ENCODE results near the gene TERT.
"Not testable (repeated sequence)": the region's sequence is repeated elsewhere in the genome, so short reads cannot be mapped to it uniquely, and the experiment has no call there.

Gene TERT

DNA sequence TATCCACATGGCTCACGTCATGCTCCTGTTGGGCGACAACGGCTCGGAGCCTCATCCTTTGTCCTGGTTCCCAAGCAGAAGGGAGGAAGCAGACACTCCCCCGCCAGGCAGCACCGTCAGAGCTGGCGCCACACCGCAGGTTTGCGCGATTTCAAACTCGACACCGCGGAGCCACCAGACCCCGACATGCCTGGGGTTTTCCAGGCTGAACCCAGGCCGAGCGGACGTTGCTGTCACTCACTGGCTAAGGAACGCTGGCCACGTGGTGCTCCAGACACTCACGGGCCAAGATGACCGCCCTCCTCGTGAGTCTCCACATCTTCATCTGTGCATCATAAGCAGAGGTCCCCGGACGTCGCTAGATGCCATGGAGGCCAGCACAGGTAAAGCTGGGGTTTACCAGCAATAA, 9.0 kb downstream of the TERT start:
- no peak for DNase-seq (ENCODE audit: low read depth)
- no peak overlapping the region for H3K4me3 ChIP-seq (ENCODE audit: low read length)
- TF ChIP-seq, protein P1, sequence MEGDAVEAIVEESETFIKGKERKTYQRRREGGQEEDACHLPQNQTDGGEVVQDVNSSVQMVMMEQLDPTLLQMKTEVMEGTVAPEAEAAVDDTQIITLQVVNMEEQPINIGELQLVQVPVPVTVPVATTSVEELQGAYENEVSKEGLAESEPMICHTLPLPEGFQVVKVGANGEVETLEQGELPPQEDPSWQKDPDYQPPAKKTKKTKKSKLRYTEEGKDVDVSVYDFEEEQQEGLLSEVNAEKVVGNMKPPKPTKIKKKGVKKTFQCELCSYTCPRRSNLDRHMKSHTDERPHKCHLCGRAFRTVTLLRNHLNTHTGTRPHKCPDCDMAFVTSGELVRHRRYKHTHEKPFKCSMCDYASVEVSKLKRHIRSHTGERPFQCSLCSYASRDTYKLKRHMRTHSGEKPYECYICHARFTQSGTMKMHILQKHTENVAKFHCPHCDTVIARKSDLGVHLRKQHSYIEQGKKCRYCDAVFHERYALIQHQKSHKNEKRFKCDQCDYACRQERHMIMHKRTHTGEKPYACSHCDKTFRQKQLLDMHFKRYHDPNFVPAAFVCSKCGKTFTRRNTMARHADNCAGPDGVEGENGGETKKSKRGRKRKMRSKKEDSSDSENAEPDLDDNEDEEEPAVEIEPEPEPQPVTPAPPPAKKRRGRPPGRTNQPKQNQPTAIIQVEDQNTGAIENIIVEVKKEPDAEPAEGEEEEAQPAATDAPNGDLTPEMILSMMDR (conservative IDR thresholded peaks at IDR 0.05; ENCODE audit: low read depth, low read length) = no peak

DNA sequence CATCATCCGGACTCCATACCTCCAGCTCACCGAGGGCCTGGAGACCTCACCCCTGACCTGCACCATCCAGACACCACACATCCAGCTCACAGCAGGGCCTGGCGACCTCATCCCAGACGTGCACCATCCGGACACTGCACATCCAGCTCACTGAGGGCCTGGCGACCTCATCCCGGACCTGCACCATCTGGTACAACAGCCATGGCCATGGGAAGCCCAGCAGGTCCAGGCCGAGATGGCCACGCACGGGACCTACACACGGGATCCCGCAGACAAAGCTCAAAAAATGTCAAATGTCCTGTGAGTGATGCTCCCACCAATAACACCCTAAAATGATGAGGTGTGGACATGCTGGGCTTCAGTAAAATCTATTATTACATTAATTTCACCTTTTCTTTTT, 9.7 kb downstream of the TERT start:
- no peak overlapping the region for H3K4me3 ChIP-seq (ENCODE audit: low read length)
- DNase-seq (ENCODE audit: low read depth) = no peak
- TF ChIP-seq, protein P1 (conservative IDR thresholded peaks at IDR 0.05; ENCODE audit: low read depth, low read length) = no peak

DNA sequence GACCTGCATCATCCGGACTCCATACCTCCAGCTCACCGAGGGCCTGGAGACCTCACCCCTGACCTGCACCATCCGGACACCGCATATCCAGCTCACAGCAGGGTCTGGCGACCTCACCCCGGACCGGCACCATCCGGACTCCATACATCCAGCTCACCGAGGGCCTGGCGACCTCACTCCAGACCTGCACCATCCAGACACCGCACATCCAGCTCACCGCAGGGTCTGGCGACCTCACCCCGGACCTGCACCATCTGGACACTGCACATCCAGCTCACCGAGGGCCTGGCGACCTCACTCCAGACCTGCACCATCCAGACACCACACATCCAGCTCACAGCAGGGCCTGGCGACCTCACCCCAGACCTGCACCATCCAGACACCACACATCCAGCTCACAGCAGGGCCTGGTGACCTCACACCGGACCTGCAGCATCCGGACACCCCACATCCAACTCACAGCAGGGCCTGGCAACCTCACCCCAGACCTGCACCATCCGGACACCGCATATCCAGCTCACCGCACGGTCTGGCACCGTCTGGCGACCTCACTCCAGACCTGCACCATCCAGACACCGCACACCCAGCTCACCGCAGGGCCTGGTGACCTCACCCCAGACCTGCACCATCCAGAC, 10.4 kb downstream of the TERT start:
- H3K4me3 ChIP-seq (ENCODE audit: low read length); DNase-seq (ENCODE audit: low read depth): not testable (repeated sequence)

DNA sequence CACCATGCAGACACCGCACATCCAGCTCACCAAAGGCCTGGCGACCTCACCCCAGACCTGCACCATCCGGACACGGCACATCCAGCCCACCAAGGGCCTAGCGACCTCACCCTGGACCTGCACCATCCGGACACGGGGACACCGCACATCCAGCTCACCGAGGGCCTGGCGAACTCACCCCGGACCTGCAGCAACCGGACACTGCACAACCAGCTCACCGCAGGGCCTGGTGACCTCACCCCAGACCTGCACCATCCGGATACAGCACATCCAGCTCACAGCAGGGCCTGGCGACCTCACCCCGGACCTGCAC, 11.2 kb downstream of the TERT start:
- not testable (repeated sequence) for H3K4me3 ChIP-seq (ENCODE audit: low read length); DNase-seq (ENCODE audit: low read depth)

DNA sequence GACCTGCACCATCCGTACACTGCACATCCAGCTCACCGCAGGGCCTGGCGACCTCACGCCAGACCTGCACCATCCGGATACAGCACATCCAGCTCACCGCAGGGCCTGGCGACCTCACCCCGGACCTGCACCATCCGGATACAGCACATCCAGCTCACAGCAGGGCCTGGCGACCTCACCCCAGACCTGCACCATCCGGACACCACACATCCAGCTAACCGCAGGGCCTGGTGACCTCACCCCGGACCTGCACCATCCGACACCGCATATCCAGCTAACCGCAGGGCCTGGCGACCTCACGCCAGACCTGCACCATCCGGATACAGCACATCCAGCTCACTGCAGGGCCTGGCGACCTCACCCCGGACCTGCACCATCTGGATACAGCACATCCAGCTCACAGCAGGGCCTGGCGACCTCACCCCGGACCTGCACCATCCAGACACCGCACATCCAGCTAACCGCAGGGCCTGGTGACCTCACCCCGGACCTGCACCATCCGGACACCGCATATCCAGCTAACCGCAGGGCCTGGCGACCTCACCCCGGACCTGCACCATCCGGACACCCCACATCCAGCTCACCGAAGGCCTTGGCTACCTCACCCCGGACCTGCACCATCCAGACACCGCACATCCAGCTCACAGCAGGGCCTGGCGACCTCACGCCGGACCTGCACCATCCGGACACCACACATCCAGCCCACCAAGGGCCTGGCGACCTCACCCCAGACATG, 11.7 kb downstream of the TERT start:
- not testable (repeated sequence) for H3K4me3 ChIP-seq (ENCODE audit: low read length); DNase-seq (ENCODE audit: low read depth)

DNA sequence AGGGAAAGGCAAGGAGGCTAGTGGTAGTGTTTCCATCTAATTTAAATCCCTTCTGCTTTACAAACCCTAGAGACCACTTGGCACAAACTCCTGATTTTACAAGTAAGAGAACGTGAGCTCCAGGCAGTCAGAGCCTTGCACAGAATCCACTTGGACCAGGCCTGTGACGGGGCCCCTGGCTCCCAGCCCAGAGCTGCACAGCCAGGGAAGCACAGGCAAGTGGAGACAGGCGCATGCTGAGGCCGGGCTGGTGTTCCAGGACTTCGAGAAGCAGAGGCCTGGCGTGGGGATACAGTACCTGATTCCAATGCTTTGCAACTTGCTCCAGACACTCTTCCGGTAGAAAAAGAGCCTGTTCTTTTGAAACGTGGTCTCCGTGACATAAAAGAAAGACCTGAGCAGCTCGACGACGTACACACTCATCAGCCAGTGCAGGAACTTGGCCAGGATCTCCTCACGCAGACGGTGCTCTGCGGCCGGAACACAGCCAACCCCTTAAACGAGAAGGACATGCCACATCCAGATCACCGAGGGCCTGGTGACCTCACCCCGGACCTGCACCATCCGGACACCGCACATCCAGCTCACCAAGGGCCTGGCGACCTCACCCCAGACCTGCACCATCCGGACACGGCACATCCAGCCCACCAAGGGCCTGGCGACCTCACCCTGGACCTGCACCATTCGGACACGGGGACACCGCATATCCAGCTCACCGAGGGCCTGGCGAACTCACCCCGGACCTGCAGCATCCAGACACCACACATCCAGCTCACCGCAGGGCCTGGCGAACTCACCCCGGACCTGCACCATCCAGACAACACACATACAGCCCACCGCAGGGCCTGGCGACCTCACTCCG, 12.5 kb downstream of the TERT start:
- DNase-seq (ENCODE audit: low read depth) = no peak
- TF ChIP-seq, protein P1 (conservative IDR thresholded peaks at IDR 0.05; ENCODE audit: low read depth, low read length) = no peak
- H3K4me3 ChIP-seq (ENCODE audit: low read length) = no peak overlapping the region

DNA sequence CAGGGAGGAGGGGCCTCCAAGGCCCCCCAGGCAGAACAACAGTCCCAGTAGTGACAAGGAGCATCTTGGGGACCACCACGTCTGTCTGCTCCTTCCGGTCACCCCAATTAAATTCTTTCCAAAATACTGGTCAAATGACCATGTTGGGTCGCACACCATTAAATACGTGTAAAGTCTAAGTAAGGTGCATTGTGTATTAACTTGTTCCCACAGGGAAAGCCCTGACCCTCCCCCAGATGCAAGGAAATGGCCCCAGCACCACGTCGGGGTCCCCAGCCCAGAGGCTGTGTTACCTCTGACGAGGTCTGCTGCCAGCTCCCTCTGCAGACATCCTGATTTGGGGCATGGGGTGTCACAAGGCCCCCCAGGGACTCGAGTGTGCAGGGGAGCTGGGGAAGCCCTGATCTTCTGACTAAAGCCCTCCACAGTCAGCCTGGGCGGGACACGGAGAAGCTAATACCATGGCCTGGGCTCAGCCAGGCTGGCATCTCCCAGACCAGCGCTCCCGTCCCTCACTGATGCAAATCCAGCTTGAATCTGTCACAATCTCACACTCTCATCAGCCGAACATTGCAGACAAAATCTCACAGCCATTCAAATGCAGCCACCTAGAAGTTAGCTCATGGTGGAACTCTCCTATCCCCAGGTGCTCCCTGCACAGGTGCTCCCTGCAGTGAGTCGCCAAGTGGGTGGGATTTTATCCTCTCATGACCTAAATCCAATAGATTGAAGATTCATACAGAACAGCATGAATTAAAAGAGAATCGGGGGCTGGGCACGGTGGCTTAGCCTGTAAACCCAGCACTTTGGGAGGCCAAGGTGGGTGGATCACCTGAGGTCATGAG, 13.6 kb downstream of the TERT start:
- H3K4me3 ChIP-seq (ENCODE audit: low read length) = no peak overlapping the region
- TF ChIP-seq, protein P1 (conservative IDR thresholded peaks at IDR 0.05; ENCODE audit: low read depth, low read length) = no peak

More for the DNA sequence above, 13.6 kb downstream of the TERT start:
- no peak for DNase-seq (ENCODE audit: low read depth)
